ENCODE data around the gene UTS2B.
"Not testable (repeated sequence)": the region's sequence is repeated elsewhere in the genome, so short reads cannot be mapped to it uniquely, and the experiment has no call there.

UTS2B gene

DNA sequence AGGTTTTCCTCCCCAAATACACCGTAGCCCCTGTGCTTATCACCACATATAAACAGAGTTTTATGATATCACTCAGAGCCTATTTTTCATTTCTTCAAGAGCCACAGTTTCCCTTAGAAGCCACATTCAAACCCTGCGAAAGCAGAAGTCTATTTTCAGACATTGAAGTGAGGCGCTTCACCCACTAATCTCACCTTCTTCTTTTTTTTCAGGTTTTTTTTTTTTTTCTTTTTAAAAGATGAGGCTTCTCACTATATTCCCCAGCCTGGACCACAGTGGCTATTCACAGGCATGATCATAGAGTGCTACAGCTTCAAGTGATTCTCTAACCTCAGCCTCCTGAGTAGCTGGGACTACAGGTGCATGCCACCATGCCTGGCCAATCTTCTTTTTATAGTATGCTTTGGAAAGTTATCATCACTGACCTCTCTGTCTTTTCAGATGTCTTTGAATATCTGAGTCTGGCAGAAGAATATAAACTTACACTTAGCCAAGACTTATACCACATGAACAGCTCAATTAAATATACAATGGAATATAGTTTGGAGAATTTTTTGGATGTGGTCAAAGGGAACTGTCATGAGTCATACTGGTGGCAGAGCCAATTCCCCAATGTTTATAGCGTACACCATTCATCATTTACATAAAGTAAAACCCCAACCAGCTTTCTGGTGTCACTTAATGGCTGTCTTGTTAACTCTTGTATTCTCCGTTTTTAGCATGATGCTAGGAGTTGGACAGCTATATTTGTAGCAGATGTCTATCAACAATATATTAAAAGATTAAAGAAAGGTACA is 60.8 kb downstream of the UTS2B start:
- DNase-seq: no peak

DNA sequence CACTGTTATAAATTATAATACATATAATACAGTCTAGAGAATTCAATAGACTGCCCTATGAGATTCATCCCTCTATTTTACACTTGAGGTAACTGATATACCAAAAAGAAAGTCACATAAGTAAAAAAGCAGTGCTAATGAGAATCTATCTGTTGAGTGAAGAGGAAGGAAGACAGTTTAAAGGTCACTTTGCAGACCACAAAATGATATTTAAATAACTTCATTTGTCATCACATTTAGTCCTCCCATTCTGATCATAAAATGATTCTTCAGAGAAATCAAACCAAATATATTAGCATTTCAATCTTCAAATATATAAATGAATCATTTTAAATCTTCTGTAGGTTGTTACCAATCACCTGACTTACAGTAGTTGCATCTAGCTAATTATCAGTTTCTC is 61.6 kb downstream of the UTS2B start:
- no peak for DNase-seq

DNA sequence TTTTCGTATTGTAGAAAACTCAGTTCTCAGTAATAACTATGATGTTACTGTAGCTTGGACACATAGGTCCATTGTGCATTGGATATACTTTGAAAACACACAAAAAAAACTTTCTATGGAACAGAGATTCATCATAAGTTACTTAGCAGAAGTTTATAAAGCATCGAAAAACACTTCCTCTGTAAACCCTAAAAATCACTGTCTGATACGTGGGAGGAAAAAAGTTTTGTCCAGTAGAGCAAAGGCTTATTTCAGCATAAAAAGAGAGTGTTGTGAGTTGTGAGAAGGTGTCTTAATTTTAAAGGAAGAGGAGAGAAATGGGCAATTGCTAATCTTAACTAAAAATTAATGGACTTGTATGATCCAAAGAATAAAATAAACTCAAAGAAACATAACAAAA is 66.5 kb downstream of the UTS2B start:
- no peak for DNase-seq

DNA sequence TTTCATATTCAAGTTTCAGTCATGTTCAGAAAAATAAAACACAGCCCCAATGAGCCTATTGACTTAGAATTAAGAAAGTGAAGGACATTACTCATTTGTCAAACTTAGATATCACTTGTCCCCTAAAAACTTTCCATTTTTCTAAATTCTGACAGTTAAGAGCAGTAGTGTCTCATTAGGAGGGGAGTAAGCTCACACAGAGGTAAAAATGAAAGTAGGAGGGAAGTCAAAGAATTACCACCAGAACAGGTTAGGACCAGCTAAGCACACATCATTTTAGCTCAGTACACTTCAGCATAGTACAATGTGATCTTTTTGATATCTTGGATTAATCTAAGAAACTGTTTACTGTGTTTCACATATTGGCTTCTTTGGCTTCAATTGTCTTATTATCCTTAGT is 67.0 kb downstream of the UTS2B start:
- no peak for DNase-seq

DNA sequence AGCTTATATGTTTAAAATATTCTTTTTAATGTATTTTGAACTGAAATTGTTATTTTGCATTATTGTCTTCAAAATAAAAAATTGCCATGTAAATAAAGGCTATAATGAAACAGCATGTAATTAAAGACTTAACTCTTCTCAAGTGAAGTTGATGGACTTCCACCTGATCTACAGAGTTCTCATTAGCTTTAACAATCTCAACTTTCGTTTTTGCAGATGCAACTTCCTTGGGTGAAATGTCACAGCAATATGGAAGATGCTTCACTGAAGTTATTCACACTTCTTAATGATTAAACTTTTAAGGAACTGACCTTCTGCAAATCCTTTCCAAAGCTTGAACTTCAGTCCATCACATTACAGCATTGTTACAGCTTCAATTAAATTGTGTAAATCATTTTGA is 67.7 kb downstream of the UTS2B start:
- DNase-seq: no peak

DNA sequence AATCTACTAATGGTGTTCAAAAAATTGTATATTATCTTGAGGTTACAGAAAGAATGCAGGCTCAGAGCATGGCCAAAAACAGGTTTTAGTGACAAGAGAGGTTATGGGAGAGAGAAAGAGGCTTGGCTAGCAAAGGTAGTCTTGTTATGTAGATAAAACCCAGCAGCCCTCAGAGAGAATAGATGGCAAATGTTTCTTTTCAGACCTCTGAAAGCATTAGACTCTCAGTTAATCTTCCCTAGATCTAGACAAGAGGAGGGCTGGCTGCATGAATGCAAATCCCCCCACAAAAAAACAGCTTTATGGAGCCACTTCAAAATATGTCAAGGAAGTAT is 69.1 kb downstream of the UTS2B start:
- DNase-seq: no peak

DNA sequence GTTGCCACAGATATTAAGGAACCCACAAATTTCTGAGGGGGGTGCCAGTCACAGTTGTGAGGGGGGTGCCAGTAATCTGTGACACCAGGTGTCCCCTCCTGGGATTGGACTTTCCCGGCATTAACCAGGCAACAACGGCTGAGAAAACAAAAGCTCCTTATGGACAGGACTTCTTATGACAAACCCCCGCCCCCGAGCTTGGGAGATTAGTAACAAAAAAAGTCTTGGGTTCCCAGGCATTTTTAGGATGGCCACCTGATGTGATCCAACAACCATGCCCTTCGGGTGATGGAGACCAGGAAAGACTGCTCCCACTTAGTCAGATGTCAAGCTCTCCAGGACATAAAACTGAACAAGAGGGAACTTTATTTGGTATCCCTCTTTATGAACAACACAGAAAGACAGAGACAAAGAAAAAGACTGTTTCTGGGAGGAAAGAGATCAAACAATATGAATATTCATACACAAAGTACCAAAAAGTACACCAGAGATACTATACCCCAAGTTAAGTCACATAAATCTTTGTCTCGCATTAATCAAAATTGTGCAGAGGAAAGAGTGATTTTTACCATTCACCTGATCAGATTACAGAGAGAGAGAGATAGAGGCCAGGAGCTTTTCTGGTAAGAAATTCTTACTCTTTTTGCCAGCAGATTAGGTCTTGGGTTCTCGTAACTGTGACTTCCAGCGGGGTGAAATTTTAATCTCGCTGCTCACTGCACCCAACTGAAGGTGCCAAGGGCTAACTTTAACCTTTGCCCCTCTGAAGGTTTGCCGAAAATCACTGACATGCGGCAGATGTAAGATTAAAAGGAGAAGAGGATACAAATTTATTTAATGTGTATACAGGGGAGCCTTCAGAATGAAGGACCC is 69.7 kb downstream of the UTS2B start:
- DNase-seq: no peak

DNA sequence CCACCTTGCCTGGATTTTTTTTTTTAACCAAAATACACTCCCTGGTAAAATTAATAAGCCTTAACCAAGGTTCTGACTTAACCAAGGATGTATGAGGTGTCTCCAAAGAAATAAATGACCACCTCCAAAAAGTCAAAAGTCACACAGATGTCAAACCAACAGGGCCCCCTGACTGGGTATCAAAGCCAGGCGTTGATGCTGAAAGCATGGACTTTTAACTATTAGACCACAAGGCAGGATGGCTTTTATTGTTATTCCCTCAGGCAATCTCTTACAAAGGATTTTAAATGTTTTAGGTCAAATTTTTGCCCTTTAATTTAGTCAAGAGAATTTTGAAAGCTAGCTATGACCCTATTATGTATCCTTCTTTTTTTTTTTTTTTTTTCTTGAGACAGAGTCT is 70.8 kb downstream of the UTS2B start:
- no peak for DNase-seq

DNA sequence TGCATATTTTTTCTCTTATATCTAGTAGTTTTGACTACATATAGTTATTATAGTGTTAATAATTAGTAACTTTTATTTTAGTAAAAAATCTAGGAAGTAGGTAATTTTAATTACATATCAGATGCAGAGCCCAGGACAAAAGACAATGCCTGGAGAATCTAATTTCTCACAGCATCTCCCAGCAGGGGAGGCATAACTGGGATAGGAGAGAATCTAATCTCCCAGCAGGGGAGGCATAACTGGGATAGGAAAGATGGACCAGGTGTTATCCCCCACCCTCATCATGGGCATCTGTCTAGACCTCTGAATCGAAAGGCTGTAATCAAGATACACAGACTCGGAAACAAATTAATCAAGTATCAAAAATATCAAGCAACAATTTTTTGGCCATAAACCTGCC is 73.0 kb downstream of the UTS2B start:
- DNase-seq: no peak

DNA sequence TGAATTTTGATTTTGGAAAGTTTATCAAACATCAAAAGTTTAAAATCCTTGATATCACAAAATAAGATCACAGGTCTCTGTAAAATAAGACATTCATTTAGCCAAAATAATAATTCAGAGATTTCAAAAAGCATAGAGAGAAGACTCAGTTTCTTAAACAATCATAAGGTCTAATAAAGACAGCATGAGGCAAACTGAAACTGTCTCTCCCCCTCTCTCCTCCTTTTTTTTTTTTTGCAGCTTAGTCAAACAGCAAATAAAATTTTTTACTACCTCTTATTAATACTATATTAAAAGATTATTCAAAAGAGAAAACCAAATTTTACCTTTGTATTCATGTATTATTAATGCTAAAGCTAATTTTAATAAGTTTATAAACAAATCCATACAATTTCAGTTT is 73.9 kb downstream of the UTS2B start:
- no peak for DNase-seq

DNA sequence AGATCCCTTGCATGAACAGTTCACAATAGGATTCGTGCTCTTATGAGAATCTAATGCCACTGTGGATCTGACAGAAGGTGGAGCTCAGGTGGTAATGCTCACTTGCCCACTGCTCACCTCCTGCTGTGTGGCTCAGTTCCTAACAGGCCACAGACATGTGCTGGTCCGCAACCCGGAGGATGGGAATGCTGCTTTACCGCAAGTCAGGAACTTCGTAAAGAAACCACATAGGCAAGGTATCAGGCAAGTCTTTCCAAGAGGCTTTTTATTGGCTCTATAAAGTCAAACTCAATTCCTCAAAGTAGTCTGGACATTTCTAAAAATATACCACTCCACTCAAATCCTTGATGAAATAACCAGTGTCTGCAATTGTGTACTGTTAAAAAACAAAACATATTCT is 75.2 kb downstream of the UTS2B start:
- DNase-seq: no peak

DNA sequence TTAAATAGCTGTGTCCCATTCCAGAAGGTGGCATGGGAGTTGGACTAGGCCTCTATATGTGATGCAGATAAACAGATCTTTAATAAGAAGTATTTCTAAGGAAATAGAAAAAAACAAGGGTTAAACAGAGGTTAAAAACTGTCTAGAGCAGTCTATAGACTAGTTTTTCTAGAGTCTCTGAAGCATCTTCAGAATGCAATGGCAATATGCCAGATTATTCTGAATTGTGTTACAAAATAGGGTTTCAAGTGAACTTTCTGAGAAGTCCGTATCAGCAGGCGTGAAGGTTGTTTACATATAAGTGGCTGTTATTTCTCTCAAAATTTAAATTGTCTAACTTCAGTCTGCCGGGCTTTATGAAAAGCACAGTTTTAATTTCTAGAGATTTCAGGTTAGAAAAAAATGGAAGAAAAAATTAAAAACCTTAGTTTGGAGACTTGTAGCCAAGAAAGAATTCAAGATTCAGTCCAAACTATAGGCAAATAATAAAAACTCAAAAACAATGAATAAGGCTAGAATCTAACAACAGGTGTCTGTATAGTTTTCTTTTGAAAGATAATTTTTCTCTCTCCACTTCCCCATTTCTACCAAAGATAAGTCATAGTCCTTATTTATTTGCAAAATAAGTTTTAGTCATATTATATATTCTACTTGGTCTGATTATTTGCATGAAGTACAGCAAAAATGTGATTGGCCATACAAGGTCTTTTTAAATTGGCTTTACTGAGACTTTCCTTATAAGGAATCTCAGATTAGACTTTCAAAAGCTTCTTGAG is 76.0 kb downstream of the UTS2B start:
- DNase-seq: no peak

DNA sequence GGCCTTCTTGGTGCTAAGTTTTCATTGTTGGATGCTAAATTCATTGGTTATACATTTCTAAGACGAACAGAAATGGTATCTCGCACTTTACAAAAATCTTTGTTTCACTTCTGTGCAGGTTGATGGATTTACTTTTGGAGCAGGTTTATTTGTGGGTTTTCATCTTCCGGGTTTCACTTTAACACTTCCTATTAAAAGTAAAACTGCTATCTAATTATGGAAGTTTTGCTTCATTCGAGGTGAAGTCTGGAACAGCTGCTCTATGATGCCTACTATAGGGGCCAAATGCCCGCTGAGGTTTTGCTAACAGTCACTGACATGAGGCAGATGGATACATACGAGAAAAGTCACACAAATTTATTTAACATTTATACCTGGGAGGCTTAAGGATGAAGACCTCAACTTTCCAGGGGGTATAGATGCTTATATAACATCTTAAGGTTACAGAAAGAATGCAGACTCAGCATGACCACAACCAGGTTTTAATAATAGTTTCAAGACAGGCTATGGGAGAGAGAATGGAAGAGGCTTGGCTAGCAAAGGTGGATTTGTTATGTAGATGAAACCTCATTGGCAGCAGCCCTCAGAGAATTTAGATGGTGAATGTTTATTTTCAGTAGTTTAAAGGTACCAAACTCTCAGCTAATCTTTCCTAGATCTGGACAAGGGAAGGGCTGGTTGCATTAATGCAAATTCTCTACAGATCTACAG is 77.1 kb downstream of the UTS2B start:
- no peak for DNase-seq

DNA sequence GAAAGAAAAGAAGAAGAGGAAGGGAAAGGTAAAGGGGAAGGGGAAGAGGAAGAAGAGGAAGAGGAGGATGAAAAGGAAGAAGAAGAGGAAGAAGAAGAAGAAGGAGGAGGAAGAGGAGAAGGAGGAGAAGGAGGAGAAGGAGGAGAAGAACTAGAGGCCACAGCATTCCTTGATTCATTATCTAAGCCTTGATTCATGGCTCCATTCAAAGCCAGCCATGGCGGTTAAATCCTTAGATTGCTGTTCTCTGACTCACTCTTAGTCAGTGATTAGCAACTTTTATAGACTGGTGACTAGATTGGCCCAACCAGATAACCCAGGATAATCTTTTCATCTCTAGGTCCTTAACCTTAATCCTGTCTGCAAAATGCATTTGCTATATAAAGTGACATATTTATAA is 83.7 kb downstream of the UTS2B start:
- no peak for DNase-seq

DNA sequence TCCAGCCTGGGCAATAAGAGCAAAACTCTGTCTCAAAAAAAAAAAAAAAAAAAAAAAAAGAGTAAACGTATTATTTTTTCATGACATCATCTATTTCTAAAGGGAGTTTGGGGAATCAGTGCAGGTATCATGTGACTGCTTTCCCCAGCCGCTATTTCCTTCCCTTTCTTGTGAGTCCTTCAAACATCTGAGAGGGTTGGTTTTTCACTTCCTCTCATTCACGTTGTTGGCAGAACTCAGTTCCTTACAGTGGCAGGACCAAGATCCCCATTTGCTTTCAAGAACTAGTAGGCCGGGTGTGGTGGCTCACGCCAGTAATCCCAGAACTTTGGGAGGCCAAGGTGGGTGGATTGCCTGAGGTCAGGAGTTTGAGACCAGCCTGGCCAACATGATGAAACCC is 84.3 kb downstream of the UTS2B start:
- DNase-seq: not testable (repeated sequence)

DNA sequence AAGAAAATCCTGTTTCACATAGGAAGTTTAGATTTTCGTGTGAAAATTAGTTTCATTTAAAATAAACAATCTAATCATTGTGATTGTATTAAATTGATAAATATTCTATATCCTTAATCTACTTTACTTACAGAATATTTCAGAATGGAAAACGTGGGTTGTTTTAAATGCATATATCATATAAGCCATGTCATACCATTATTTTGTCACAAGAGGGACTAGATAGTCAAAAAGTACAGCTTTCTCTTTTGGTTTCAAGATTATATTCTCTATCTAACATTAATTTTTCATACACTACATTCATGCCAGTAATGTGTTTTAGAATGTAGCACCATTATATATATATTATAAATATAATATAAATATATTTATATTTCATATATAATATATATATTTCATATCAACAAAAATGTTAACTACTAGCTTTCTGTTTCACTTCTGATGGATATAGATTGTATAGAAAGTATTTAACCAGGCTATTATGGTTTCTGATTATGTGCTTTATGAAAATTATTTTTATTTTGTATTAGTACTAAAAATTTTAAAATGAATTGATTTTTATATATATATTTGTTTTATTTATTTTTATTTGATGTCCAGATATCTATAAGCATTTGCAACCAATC is 86.0 kb downstream of the UTS2B start:
- DNase-seq: no peak

DNA sequence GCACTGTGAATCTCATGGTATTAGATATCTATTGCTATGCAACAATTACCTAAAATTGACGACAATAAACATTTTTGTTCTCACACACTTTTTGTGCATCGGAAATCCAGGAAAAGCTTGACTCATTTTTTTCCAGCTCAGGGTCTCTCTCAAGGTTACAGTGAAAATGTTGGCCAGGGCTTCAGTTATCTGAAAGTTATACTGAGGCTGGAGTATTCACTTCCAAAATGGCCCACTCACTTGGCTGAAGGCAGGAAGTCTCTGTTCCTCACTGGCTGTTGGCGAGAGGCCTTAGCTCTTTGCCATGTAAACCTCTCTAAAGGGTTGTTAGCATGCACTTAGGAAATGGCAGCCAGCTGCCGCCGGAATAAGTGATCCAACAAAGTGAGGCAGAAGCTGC is 89.8 kb downstream of the UTS2B start:
- no peak for DNase-seq

DNA sequence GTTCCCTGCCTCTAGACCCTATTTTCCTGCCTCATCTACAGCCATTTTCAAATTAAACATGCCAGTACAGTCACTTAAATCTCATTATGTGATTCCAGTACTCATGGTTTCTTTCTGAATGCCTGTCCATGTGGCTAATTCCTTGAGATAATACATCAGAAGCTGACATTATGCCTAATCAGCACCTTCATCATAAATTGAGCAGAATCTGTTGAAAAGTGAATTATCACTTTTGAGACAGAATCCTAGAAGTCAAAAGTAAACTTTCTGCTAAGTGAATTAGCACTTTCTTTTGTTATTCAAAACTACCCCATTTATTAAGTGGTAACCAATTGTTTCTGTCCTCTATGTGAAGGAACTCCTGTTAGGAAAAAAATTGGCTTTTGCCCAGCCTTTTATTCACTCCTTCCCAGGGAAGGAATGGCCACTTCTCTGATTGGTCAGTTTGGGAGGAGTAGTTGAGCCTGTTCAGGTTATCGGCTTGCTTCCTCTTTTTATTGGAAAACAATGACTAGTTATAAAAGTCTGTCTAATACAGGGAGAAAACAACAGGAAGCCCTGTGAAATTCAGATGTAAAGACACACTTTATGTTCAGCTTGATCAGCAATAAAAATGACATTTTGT is 90.8 kb downstream of the UTS2B start:
- DNase-seq: no peak

DNA sequence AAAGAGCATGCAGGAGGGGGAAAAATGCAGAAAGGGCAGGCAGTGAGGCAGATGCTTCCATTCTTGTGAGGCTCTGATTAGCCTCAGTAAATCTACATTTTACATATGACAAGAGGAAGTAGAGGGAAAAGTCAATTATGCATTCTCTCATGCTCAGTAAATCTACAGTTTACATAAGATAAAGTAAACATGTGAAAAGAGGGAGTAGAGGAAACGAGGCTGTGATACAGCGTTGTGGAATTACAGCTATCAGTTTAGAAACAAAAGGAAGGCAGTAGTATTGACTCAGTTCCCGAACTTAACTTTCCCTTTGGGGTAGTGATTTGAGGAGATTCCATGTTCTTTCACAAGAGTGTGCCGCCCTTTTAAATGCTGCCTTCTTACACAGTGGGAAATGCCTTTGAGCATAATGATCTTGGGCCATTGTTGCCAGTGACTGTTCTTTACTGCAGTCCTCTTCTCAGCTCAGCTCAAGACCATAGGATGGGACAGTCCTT is 92.0 kb downstream of the UTS2B start:
- DNase-seq: no peak

DNA sequence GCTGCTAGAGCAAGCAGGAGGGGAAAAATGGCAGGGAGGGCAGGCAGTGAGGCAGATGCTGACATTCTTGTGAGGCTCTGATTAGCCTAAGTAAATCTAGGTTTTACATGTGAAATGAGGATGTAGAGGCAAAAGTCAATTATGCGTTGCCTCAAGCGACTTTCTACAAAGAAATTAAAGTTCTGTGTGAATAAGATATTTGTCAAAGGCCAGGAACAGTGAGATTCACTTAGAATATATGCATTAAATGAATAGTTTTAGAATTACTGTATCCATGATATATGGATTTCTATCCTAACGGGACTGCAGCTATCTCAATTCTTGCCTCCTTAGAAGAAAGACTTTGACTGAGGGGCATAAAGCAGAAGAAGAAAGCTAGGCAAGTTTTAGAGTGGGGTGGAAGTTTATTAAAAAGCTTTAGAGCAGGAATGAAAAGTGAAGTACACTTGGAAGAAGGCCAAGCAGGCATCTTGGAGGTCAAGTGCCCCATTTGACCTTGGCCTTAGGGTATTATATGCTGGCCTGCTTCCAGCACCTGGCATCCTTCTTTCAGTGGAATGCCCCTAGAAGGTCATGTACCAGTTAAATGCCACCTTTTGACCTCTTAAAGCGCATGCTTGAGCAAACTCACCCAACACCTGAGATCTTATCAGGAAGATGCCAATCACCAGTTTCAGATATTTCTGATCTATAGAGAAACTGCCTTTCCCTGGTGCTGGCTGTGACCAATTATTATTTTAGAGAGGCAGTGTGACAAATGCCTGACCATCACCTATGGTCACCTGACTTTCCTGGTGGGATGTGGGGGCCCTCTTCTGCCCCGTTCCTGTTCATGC is 93.1 kb downstream of the UTS2B start:
- no peak for DNase-seq

DNA sequence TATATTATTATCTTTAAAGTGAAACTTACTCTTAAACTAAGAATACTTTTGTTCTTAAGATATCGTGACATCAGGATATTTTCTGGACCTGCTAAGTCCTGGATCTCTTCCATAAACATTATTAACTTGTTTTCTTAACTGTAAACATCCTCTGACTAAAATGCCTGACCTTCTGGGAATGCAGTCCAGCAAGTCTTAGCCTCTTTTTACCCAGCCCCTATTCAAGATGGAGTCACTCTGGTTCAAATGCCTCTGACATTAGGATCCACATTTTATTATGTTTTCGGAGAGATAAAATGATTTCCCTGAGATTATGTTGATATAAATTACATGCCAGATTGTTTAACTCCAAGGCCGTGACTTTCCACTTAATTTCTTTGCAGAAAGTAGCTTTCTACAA is 93.7 kb downstream of the UTS2B start:
- no peak for DNase-seq
